Measurements from ENCODE around the gene RPL37.
"Not testable (repeated sequence)": the region's sequence is repeated elsewhere in the genome, so short reads cannot be mapped to it uniquely, and the experiment has no call there.

RPL37 gene

DNA sequence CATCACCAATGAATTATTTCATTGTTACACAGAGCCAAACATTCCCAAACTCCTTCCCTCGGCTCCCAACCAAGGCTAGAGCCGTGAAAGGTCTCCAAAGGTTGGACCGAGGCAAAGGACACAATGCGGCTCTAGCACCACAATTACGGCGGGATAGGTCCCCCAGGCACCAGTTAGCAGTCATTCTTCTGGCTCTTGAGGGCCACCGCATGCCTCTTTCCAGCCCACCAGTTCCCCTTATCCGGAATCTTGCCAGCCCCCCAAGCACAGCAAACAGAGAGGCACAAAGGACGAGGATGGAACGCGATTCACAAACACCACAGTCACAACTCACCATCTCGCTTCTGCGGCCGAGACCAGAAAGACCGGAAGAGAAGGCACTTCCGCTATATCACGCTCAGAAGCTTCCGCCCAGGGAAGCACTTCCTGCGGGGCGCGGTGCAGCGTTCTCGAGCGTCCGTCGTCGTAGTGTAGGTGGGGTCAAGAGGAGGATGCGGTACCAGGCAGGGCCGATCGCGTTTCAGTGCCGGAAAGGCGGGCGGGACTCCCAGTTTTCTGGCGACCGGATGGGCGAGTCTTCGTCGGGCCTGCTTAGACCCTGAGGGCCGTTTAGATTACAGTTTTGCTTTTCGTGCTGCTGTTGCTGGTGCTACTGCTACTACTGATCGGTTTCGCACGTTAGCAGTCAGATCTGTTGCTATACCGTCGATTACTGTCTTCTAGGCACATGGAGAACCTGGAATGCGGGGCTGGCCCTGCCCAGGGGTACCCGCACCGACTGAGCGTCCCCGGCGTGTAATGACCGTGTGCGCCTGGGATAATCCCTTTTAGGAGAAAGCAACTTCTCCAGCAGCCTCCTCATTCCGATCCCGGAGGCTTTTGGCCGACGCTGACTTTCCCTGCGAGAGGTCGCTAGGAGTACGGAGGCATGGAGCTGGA lies at the start of gene RPL37:
TSS of gene RPL37 (minus strand) at position 374 of the 939 bp plus-strand sequence. CDS start at position 337, 37 bp downstream.
- DNase-seq (ENCODE audit: low spot score): peak; percentile 96

GRCh38 chr5:40883051-40883450 lies 48.0 kb upstream of the RPL37 start:
- DNase-seq (ENCODE audit: low spot score): not testable (repeated sequence)

DNA sequence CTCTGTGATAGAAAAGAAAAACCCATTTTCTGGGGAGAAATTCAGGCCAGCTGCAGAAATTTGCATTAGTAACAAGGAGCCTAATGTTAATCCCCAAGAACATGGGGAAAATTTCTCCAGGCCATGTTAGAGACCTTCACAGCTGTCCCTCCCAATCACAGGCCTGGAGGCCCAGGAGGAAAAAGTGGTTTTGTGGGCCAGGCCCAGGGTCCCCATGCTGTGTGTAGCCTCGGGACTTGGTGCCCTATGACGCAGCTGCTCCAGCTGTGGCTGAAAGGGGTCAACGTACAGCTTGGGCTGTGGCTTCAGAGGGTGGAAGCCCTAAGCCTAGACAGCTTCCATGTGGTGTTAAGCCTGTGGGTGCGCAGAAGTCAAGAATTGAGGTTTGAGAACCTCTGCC lies 47.3 kb upstream of the RPL37 start:
- no peak for DNase-seq (ENCODE audit: low spot score)

DNA sequence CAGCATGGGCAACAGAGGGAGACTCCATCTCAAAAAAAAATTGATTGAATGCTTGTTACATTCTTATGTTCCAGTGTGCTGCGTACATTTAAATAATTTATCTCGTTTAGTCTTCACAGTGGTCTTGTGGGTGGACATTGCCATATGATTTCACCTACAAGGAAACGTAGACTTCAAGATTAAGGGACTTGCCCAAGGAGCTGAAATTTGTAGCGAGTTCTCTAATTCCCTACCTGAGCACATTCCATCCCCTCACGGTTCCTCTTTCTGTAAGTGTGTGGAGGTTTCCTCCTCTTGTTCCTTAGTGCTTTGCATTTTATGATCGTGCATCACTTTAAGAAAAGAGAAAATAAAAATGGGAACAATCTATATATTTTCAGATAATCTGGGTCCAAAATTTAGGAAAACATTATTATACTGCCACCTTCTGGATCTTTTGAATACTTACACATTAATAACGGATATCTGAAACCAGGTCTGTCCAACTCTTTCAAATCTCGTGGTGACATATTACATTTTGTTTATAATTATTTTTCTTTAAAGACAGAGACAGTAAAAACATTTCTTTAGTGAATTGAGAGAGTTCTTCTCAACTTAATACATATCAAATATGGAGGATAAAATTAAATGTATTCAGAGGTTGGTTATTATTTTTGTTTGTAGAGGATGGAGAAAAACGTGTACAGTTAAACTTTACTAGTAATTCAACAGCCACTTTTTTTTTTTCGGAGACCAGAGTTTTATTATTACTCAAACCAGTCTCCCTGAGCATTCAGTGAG lies 44.3 kb upstream of the RPL37 start:
- DNase-seq (ENCODE audit: low spot score): no peak

- DNase-seq (ENCODE audit: low spot score): no peak
Observed at GRCh38 chr5:40877371-40877988, 42.5 kb upstream of the RPL37 start.

GRCh38 chr5:40875958-40876357 lies 40.9 kb upstream of the RPL37 start:
- DNase-seq (ENCODE audit: low spot score): no peak

DNA sequence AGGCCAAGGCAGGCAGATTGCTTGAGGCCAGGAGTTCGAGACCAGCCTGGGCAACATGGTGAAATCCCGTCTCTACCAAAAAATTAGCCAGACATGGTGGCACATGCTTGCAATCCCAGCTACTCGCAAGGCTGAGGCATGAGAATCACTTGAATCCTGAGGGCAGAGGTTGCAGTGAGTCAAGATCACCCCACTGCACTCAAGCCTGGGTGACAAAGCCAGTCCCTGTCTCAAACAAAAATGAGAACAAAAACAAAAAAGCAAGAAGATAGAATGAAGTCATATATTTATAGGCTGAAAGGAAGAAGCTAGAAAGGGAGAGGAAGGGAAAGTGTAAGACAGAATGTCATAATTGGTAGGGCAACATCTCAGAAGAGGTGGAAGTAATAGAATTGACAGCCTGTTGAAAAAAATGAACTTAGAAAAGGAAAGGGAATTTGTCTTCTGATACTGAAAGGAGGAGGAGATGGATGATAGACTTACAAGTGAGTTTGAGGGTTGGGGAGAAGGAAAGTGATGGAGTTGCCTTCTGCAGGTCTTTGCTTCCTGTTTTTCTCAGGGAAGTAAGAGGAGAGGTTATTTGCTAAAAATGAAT lies 38.4 kb upstream of the RPL37 start:
- DNase-seq (ENCODE audit: low spot score): no peak

DNA sequence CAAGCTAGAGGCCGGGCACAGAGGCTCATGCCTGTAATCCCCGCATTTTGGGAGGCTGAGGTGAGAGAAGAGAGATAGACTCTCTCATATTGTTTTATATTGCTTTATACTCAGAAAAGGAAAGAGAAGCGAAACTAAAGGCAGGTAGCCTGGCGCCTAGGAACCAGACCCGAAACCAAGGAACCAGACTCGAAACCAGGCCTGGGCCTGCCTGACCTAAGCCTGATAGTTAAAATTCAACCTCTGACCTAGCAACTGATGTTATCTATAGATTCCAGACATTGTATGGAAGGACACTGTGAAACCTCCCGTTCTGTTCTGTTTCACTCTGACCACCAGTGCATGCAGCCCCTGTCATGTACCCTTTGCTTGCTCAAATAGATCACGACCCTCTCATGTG lies 37.2 kb upstream of the RPL37 start:
- not testable (repeated sequence) for DNase-seq (ENCODE audit: low spot score)

DNA sequence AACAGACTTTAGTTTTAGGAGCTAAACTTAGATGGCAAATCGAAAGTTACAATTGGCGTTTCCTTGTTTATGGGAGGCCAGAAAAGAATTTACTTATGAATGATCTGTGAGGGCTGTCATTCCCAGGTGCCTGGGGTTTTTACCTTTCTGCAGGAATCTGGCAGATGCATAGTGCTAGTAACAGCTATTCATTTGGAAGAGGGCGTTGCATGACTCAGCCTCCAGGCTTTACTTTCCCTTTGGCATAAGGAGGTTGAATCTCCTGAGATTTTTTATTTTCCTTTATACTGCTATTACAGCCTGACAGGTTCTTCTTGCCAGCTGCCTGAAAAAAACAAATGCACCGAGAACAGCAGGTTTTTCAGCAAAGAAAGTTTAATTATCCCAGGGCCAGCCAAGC lies 36.2 kb upstream of the RPL37 start:
- DNase-seq (ENCODE audit: low spot score): no peak

- no peak for DNase-seq (ENCODE audit: low spot score)
Observed at GRCh38 chr5:40869384-40869783, 34.4 kb upstream of the RPL37 start.

GRCh38 chr5:40866844-40867243 lies 31.8 kb upstream of the RPL37 start:
- DNase-seq (ENCODE audit: low spot score): no peak

- DNase-seq (ENCODE audit: low spot score): not testable (repeated sequence)
Observed at GRCh38 chr5:40865004-40865403, 30.0 kb upstream of the RPL37 start.

GRCh38 chr5:40860711-40861110 lies 25.7 kb upstream of the RPL37 start:
- no peak for DNase-seq (ENCODE audit: low spot score)

DNA sequence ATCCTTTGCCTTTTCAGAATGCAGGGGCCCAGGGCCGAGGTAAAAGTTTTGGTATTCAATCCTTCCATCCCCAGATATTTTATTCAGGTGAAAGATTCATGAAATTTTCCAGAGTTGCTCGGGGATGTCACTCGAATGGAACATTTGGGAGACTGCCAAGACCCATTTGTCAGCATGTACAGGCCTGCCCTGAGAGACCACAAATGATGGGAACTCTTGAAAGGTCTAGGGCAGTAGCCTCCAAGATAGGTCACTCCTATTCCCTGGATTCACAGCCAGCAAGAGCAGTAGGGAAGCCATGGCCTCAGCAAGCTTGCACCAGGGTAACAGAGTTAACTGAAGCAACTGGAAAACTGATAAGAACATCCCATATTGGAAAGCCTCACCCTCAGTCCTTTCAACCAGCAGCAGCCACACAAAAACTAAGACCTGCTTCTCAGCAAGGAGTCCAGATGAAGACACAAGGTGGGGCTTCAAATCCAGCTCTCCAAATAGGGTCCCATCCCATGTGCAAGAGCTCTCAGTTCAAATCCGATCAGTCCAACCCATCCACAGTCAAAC lies 18.7 kb upstream of the RPL37 start:
- no peak for DNase-seq (ENCODE audit: low spot score)

GRCh38 chr5:40847525-40847924 lies 12.5 kb upstream of the RPL37 start:
- no peak for DNase-seq (ENCODE audit: low spot score)

DNA sequence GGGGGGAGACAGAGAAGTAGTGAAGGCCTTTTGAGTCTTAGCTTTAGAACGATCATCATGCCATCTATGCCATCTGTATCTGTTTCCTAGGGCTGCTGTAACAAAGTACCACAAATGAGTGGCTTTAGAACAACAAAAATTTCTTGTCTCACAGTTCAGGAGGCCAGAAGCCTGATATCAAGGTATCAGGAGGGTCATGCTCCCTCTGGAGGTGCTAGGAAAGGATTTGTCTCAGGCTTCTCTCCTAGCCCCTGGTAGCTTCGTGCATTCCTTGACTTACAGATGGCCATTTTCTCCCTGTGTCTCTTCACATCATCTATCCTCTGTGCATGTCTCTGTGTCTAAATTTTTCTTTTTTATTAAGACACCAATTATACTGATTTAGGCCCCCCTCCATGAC lies 11.3 kb upstream of the RPL37 start:
- no peak for DNase-seq (ENCODE audit: low spot score)

DNA sequence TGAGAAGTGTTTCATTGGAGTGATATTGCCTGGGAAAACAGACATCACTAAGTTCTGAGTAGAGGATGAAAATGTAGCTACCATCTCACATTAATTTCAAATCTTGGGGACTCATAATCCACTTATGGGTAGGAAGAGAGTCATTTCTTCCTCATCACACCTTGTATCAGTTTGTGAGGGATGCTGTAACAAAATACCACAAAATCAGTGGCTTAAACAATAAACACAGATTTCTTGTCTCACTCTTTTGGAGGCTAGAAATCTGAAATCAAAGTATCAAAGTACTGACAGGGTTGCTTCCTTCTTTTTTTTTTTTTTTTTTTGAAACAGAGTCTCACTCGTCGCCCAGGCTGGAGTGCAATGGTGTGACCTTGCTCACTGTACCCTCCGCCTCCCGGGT lies 9.5 kb upstream of the RPL37 start:
- no peak for DNase-seq (ENCODE audit: low spot score)

DNA sequence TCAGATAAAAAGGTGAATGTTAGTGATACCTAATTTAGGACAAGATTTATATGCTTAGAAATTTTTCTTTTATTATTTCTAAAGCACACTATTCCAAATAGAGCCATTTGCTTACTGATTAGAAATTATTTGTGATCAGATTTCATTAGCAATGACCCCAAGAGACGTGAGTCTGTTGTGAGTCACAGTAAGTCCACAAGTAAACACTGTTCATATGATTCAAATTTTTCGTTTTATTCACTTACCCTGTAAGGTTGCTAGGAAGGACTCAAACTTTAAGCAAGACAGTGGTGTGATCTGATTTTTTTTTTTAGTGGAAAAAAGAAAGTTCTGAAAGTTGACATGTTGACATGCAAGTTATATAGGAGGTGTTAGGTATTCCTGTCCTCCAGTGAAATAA lies 7.3 kb upstream of the RPL37 start:
- no peak for DNase-seq (ENCODE audit: low spot score)

GRCh38 chr5:40841068-40841805 lies 6.2 kb upstream of the RPL37 start, which contains the start of gene CARD6:
CARD6 (plus strand) TSS chr5:40841367; CDS start chr5:40841383, 16 bp downstream.
- DNase-seq (ENCODE audit: low spot score): no peak

DNA sequence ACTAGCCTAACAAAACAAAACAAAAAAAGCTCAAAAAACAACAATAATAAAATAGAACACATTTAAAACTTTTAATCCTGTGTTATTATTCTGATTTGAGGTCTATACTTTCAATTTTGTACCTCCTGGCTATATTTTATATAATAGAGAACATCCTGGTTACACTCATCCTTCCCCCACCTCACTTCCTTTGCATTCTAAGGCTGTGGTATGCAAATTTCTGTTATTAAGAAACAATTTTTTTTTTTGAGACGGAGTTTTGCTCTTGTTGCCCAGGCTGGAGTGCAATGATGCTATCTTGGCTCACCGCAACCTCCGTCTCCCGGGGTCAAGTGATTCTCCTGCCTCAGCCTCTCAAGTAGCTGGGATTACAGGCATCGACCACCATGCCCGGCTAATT lies 3.1 kb upstream of the RPL37 start:
- no peak for DNase-seq (ENCODE audit: low spot score)

DNA sequence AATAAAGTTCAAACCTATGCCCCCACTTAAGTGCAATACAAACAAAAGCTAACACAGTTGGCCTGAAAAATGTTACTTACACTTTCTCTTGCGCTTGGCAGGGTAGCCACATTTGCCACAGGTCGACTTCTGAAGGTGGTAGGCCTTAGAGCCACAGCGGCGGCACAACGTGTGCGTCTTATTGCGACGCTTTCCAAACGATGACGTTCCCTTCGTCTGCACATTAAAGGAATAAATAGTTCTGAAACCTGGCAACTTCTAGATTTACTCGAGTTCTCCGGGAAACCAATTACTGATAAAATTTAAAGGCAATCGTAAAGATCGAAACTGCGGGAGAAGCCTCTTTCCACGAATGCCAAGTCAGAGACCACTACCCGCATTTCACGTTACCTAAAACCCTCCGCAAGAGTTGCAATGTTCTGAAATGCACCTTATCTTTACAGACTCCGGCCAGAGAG lies 602 bp downstream of the RPL37 start:
- DNase-seq (ENCODE audit: low spot score): no peak
